Measurements from ENCODE around the gene ZBTB40. TPM values are rescaled to one million over a fixed set of nuclear protein-coding genes. Genes with fewer than 3 reads are reported as not detected.

Gene ZBTB40
- total RNA-seq, 1 donor from 2014 or later = 25.8 TPM

- no peak for ATAC-seq
- DNase-seq (ENCODE audit: low spot score) = no peak
- intact Hi-C loops (cut with DNase I) = no loop called here
These were observed 6.2 kb downstream of the ZBTB40 start for GRCh38 chr1:22457836-22458235.

GRCh38 chr1:22461100-22461499 lies 9.4 kb downstream of the ZBTB40 start:
- DNase-seq (ENCODE audit: low spot score) (no peak), ATAC-seq (no peak)
- intact Hi-C loops (cut with DNase I) = no loop called here

DNA sequence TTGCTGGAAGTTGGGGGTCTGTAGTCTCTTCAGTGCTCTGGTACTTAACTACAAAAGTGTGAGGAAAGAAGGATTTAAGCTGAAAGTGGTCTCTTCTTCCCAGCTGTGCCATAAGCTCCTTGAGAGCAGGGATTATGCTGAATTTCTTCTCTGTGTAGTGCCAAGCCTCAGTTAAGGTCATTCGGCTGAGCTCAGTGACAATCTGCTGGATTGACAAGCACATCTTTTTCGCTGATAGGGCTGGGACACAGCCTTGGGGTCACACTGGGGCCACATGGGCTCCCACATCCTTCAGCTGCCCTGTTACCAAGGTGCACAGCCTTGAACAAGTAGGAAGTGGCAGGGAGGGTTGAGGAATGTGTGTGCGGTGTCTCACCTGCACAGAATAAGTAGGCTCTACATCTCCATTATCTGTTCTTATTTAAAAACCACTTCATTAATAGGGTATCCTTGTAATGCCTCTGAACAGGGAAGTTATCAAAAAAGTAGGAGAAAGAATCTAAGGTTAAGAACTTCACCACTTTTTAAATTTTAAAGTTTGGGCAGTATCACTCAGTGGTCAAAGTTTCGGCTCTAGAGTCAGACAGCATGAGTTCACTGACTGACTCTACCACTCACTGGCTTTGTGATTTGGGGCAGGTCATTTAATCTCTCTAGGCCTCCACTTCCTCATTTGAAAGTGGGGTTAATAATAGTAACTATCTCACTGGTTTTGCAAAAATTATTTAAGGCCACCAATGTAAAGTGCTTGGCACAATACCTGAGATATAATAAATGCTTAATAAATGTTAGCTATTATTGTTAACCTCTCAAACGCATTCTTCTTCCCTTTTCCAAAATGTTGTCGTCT lies 10.3 kb downstream of the ZBTB40 start:
- intact Hi-C loops (cut with DNase I) = no loop called here
- DNase-seq (ENCODE audit: low spot score) = no peak
- no peak for ATAC-seq

DNA sequence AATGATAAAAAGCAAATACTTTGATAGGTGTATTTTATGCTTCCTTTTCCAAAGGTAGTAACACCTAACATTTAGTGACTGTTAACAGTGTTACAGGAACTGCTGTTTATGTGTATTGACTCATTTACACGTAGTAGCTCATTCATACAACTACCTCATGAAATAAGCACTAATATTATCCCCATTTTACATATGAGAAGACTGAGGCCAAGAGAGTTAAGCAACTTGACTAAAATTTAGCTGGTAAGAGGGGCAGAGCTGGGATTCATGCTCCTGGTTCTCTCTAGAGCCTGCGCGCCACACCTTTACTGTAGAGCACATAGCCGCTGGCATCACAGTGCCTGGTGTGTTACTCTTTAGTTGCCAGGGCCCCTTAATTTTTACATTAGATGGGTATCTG lies 11.3 kb downstream of the ZBTB40 start:
- DNase-seq (ENCODE audit: low spot score) = no peak
- intact Hi-C loops (cut with DNase I) = no loop called here
- ATAC-seq = no peak

- DNase-seq (ENCODE audit: low spot score) (no peak), ATAC-seq (no peak)
- intact Hi-C loops (cut with DNase I) = no loop called here
These were observed 13.4 kb downstream of the ZBTB40 start for GRCh38 chr1:22465015-22465565.

GRCh38 chr1:22465671-22466070 lies 14.0 kb downstream of the ZBTB40 start:
- DNase-seq (ENCODE audit: low spot score) = no peak
- intact Hi-C loops (cut with DNase I) = no loop called here
- ATAC-seq = no peak

DNA sequence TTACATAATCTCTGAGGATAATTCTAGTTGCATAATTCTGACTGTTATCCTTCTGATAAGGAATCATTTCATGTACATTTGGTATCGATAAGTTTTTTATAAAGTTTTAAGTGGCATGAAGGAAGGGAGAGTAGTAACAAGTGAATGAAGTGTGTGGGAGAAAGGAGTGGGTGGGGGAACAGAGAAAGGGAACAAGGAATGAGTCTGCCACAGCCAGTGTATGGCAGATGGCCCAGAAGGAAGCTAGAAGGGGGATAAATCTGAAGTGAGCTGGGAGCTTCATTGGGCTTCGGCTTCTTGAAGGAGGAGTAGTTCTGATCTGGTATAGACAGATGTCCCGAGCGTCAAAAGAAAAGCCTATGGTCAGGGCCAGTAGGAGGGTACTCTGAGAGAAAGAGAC lies 18.6 kb downstream of the ZBTB40 start:
- intact Hi-C loops (cut with DNase I) = no loop called here
- no peak for ATAC-seq
- no peak for DNase-seq (ENCODE audit: low spot score)

- ATAC-seq (peak; percentile 59), DNase-seq (ENCODE audit: low spot score) (peak; percentile 71)
- intact Hi-C loops (cut with DNase I) = no loop called here
These were observed 19.4 kb downstream of the ZBTB40 start for GRCh38 chr1:22471078-22471477.

DNA sequence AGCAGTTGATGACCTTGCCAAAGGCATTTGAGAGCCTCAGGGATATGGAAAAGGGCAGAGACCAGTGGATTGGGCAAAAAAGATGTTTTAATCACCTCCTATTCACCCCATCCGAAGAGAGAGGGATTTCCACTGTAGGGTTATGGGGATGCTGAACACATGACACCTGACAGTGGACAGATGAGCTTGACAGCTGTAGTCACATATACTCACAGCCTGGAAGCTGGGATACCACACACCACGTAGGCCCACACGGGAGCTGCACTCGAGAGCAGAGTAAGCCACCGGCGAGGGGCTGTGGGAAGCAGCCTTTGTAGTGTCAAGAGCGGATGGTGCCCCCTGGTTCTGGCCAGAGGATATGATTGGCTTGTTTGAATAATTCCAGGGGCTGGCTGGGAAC lies 20.0 kb downstream of the ZBTB40 start:
- no peak for ATAC-seq

GRCh38 chr1:22472596-22472995 lies 20.9 kb downstream of the ZBTB40 start:
- ATAC-seq = no peak
- intact Hi-C loops (cut with DNase I) = no loop called here

More for the DNA sequence above, 20.0 kb downstream of the ZBTB40 start:
- intact Hi-C loops (cut with DNase I) = no loop called here
- no peak for DNase-seq (ENCODE audit: low spot score)

DNA sequence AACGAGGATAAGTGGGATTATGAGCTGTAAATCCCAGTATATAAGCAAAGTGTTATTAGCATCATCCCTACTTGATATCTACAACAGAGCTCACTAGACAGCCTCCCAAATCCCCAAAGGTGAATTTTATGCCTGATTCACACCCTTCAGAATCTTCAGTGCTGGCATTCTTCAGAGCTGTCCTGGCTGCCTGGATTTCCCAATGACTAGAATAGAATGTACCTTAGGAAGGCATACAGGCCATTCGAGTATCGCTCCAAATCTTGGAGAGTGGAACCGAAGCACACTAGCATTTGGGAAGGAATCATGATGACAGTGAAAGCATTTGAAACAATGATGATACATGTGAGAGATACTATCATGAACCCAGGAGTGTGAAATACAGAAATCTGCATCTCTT lies 22.3 kb downstream of the ZBTB40 start:
- intact Hi-C loops (cut with DNase I) = no loop called here
- no peak for ATAC-seq
- DNase-seq (ENCODE audit: low spot score) = no peak

More at GRCh38 chr1:22472596-22472995, 20.9 kb downstream of the ZBTB40 start:
- DNase-seq (ENCODE audit: low spot score) = no peak

- DNase-seq (ENCODE audit: low spot score) (no peak), ATAC-seq (no peak)
- intact Hi-C loops (cut with DNase I) = no loop called here
These were observed 24.9 kb downstream of the ZBTB40 start for GRCh38 chr1:22476566-22476965.

- ATAC-seq (no peak), DNase-seq (ENCODE audit: low spot score) (no peak)
- intact Hi-C loops (cut with DNase I) = no loop called here
These were observed 31.5 kb downstream of the ZBTB40 start for GRCh38 chr1:22483121-22483520.

- ATAC-seq (no peak), DNase-seq (ENCODE audit: low spot score) (no peak)
- intact Hi-C loops (cut with DNase I) = no loop called here
These were observed 33.2 kb downstream of the ZBTB40 start for GRCh38 chr1:22484706-22485345.

GRCh38 chr1:22485431-22485830 lies 33.8 kb downstream of the ZBTB40 start:
- no peak for ATAC-seq
- intact Hi-C loops (cut with DNase I) = no loop called here
- DNase-seq (ENCODE audit: low spot score) = no peak

DNA sequence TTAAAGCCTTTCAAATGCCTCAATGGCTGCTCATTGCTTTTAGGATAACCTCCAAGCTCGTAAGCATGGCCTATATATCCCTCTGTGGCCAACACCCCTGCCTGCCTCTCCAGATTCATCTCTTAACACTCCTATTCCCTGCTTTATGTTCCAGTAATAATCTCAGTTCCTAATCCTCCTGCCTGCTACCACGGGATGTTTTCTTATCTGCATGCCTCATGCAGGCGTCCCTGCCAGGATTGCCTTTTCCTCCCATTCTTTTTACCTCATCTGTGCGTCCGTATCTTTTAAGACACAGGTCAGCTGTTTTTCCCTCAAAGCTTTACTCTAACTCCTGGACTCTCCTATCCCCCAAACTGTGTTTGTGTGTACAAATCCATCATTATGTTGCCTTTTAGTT lies 36.1 kb downstream of the ZBTB40 start:
- intact Hi-C loops (cut with DNase I) = no loop called here
- ATAC-seq (no peak), DNase-seq (ENCODE audit: low spot score) (no peak)

- no peak for DNase-seq (ENCODE audit: low spot score)
- intact Hi-C loops (cut with DNase I) = no loop called here
- no peak for ATAC-seq
These were observed 36.7 kb downstream of the ZBTB40 start for GRCh38 chr1:22488319-22488718.

- DNase-seq (ENCODE audit: low spot score) (no peak), ATAC-seq (no peak)
- intact Hi-C loops (cut with DNase I) = no loop called here
These were observed 37.6 kb downstream of the ZBTB40 start for GRCh38 chr1:22489278-22489677.

- ATAC-seq (peak; percentile 52), DNase-seq (ENCODE audit: low spot score) (no peak)
- intact Hi-C loops (cut with DNase I) = no loop called here
These were observed 38.2 kb downstream of the ZBTB40 start for GRCh38 chr1:22489823-22490222.

DNA sequence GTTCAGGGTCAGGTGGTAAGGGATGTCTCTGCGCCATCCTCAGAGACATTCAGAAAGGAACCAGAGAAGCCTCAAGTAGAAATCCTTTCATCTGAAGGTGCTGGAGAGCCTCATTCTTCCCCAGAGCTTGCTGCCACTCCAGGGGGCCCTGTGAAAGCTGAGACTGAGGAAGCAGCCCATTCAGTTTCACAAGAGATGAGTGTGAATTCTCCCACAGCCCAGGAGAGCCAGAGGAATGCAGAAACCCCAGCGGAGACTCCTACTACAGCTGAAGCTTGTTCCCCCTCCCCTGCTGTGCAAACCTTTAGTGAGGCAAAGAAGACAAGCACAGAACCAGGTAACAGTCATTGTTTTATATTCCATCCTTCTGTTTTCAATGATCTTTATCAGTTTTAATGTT lies 38.7 kb downstream of the ZBTB40 start:
- intact Hi-C loops (cut with DNase I) = no loop called here
- DNase-seq (ENCODE audit: low spot score) (no peak), ATAC-seq (no peak)

Data from sciatic nerve (tissue), 2 donors.